Activated T-helper 17 cell treated with anti-CD3 and anti-CD28 coated beads, Interleukin-2, amount 50 U/mL, for 72 hours (primary cell): Measurements from ENCODE around the gene TSPO. TPM values are rescaled to one million over a fixed set of nuclear protein-coding genes. Genes with fewer than 3 reads are reported as not detected.

ENCODE experiments used
- ATAC-seq: fragments of 150-1000 bp; cut with Tn5 transposase; replicated peaks from 2 replicates; pipeline ENCODE4 v1.10.0; 2021; ENCODE audit warnings: mild to moderate bottlenecking, moderate library complexity
- H3K27ac Mint-ChIP-seq: one replicate; pipeline ENCODE4 v1.8.0; 2022; ENCODE audit warnings: mixed read lengths
- H3K27me3 Mint-ChIP-seq: one replicate; pipeline ENCODE4 v1.8.0; 2022; ENCODE audit warnings: mixed read lengths
- H3K36me3 Mint-ChIP-seq: one replicate; pipeline ENCODE4 v1.8.0; 2022; ENCODE audit warnings: low read depth, mild to moderate bottlenecking, mixed read lengths
- H3K4me1 Mint-ChIP-seq: one replicate; pipeline ENCODE4 v1.8.0; 2022; ENCODE audit warnings: mixed read lengths
- H3K4me3 Mint-ChIP-seq: one replicate; pipeline ENCODE4 v1.8.0; 2022; ENCODE audit warnings: mild to moderate bottlenecking, mixed read lengths
- H3K9me3 Mint-ChIP-seq: one replicate; pipeline ENCODE4 v1.8.0; 2022; ENCODE audit warnings: mixed read lengths
- total RNA-seq, 2 donors: library from RNA; stranded (reverse); gene quantifications; one replicate each; pipeline ENCODE4 v1.2.3, GENCODE V29; 2022

The TSPO gene
- total RNA-seq, 2 donors from 2014 or later: 127 to 199 TPM

- no peak for ATAC-seq
- Mint-ChIP-seq H3K36me3 (peaks cover 21% of the 10 kb centered on the region), H3K27me3 (no peaks in the 10 kb centered on the region), H3K4me3 (no peak overlapping the region), H3K4me1 (no peaks in the 10 kb centered on the region), H3K27ac (no peak overlapping the region), H3K9me3 (no peaks in the 10 kb centered on the region)
Measured at GRCh38 chr22:43160497-43161126, 9.3 kb downstream of the TSPO start.

- ATAC-seq: no peak
- Mint-ChIP-seq H3K4me3 (no peak overlapping the region), H3K36me3 (peaks cover 22% of the 10 kb centered on the region), H3K27me3 (no peaks in the 10 kb centered on the region), H3K9me3 (no peaks in the 10 kb centered on the region), H3K27ac (no peak overlapping the region), H3K4me1 (no peaks in the 10 kb centered on the region)
Measured at GRCh38 chr22:43162412-43163150, 11.2 kb downstream of the TSPO start.

- no peaks in the 10 kb centered on the region for H3K4me1 Mint-ChIP-seq
- no peaks in the 10 kb centered on the region for H3K9me3 Mint-ChIP-seq
- H3K4me3 Mint-ChIP-seq: no peak overlapping the region
- no peak overlapping the region for H3K27ac Mint-ChIP-seq
- no peaks in the 10 kb centered on the region for H3K27me3 Mint-ChIP-seq
- no peak for ATAC-seq
- H3K36me3 Mint-ChIP-seq: peaks cover 29% of the 10 kb centered on the region
Measured at GRCh38 chr22:43163241-43163795, 12.0 kb downstream of the TSPO start.

GRCh38 chr22:43164636-43165035 lies 13.3 kb downstream of the TSPO start:
- ATAC-seq: no peak
- Mint-ChIP-seq H3K4me3 (no peak overlapping the region), H3K27ac (peak overlapping the region; percentile 67), H3K9me3 (no peaks in the 10 kb centered on the region), H3K4me1 (no peaks in the 10 kb centered on the region), H3K36me3 (peaks cover 40% of the 10 kb centered on the region), H3K27me3 (no peaks in the 10 kb centered on the region)

GRCh38 chr22:43166132-43166930 lies 15.0 kb downstream of the TSPO start:
- no peaks in the 10 kb centered on the region for H3K27me3 Mint-ChIP-seq
- no peak overlapping the region for H3K4me3 Mint-ChIP-seq
- H3K4me1 Mint-ChIP-seq: no peaks in the 10 kb centered on the region
- H3K9me3 Mint-ChIP-seq: no peaks in the 10 kb centered on the region
- H3K36me3 Mint-ChIP-seq: peaks cover 47% of the 10 kb centered on the region
- ATAC-seq: no peak
- no peak overlapping the region for H3K27ac Mint-ChIP-seq

- no peak for ATAC-seq
- H3K27me3 Mint-ChIP-seq: no peaks in the 10 kb centered on the region
- no peak overlapping the region for H3K27ac Mint-ChIP-seq
- H3K9me3 Mint-ChIP-seq: no peaks in the 10 kb centered on the region
- H3K4me1 Mint-ChIP-seq: no peaks in the 10 kb centered on the region
- no peak overlapping the region for H3K4me3 Mint-ChIP-seq
- H3K36me3 Mint-ChIP-seq: peaks cover 42% of the 10 kb centered on the region
Measured at GRCh38 chr22:43167001-43167589, 15.7 kb downstream of the TSPO start.

GRCh38 chr22:43168471-43169309 lies 17.3 kb downstream of the TSPO start:
- Mint-ChIP-seq H3K4me3 (no peak overlapping the region), H3K27me3 (no peaks in the 10 kb centered on the region), H3K9me3 (no peaks in the 10 kb centered on the region), H3K4me1 (no peaks in the 10 kb centered on the region), H3K27ac (no peak overlapping the region), H3K36me3 (peaks cover 55% of the 10 kb centered on the region)
- no peak for ATAC-seq

- H3K9me3 Mint-ChIP-seq: no peaks in the 10 kb centered on the region
- H3K4me3 Mint-ChIP-seq: no peak overlapping the region
- ATAC-seq: no peak
Measured at GRCh38 chr22:43169310-43170130, 18.2 kb downstream of the TSPO start.

GRCh38 chr22:43170131-43170480 lies 18.7 kb downstream of the TSPO start:
- ATAC-seq: no peak
- Mint-ChIP-seq H3K27me3 (no peaks in the 10 kb centered on the region), H3K36me3 (peaks cover 55% of the 10 kb centered on the region), H3K4me1 (no peaks in the 10 kb centered on the region), H3K4me3 (no peak overlapping the region), H3K27ac (no peak overlapping the region), H3K9me3 (no peaks in the 10 kb centered on the region)

More at GRCh38 chr22:43169310-43170130, 18.2 kb downstream of the TSPO start:
- Mint-ChIP-seq H3K27ac (no peak overlapping the region), H3K27me3 (no peaks in the 10 kb centered on the region), H3K36me3 (peaks cover 55% of the 10 kb centered on the region), H3K4me1 (no peaks in the 10 kb centered on the region)

GRCh38 chr22:43171019-43171491 lies 19.7 kb downstream of the TSPO start:
- Mint-ChIP-seq H3K27me3 (no peaks in the 10 kb centered on the region), H3K4me3 (no peak overlapping the region), H3K9me3 (no peaks in the 10 kb centered on the region), H3K4me1 (no peaks in the 10 kb centered on the region), H3K36me3 (peaks cover 65% of the 10 kb centered on the region), H3K27ac (no peak overlapping the region)
- no peak for ATAC-seq

GRCh38 chr22:43171607-43172006 lies 20.2 kb downstream of the TSPO start:
- Mint-ChIP-seq H3K27ac (no peak overlapping the region), H3K27me3 (no peaks in the 10 kb centered on the region), H3K9me3 (no peaks in the 10 kb centered on the region), H3K36me3 (peaks cover 70% of the 10 kb centered on the region), H3K4me3 (no peak overlapping the region), H3K4me1 (no peaks in the 10 kb centered on the region)
- no peak for ATAC-seq

- ATAC-seq: no peak
- no peak overlapping the region for H3K4me3 Mint-ChIP-seq
- no peaks in the 10 kb centered on the region for H3K4me1 Mint-ChIP-seq
- no peaks in the 10 kb centered on the region for H3K9me3 Mint-ChIP-seq
- H3K36me3 Mint-ChIP-seq: peaks cover 76% of the 10 kb centered on the region
- H3K27ac Mint-ChIP-seq: no peak overlapping the region
- H3K27me3 Mint-ChIP-seq: no peaks in the 10 kb centered on the region
Measured at GRCh38 chr22:43172191-43172590, 20.8 kb downstream of the TSPO start.

GRCh38 chr22:43173566-43173965 lies 22.2 kb downstream of the TSPO start:
- Mint-ChIP-seq H3K27me3 (no peaks in the 10 kb centered on the region), H3K4me3 (no peak overlapping the region), H3K9me3 (no peaks in the 10 kb centered on the region), H3K27ac (no peak overlapping the region), H3K4me1 (no peaks in the 10 kb centered on the region), H3K36me3 (peaks cover 72% of the 10 kb centered on the region)
- no peak for ATAC-seq
